SK-N-MC (cell line): Measurements from ENCODE around the gene ZNF586.
A peak's percentile ranks its signal among the peaks of the same experiment; 100 is the strongest.
"Not testable (repeated sequence)": the region's sequence is repeated elsewhere in the genome, so short reads cannot be mapped to it uniquely, and the experiment has no call there.

Experiments
- DNase-seq: peaks from one replicate; pipeline ENCODE4 v3.0.0-alpha.2; 2011; ENCODE audit warnings: low read depth, low spot score
- H3K27ac ChIP-seq: fragments of 200-600 bp; sonication (generic); 2 replicates; pipeline ENCODE4 v1.5.1; 2016; ENCODE audit warnings: mixed run types
- H3K36me3 ChIP-seq: fragments of 200-600 bp; sonication (generic); 2 replicates; pipeline ENCODE4 v1.6.1; 2017; ENCODE audit warnings: antibody characterized with exemption, low read length, mixed read lengths; ENCODE audit not compliant: insufficient read depth
- H3K4me3 ChIP-seq: fragments of 200-600 bp; sonication (generic); 2 replicates; pipeline ENCODE4 v1.5.1; 2016
- H3K9ac ChIP-seq: fragments of 200-600 bp; sonication (generic); 2 replicates; pipeline ENCODE4 v1.8.0; 2017; ENCODE audit warnings: mixed run types, mixed read lengths; ENCODE audit not compliant: insufficient read length
- H3K9me3 ChIP-seq: fragments of 200-600 bp; sonication (generic); 2 replicates; pipeline ENCODE4 v1.6.1; 2017; ENCODE audit warnings: low read depth, mild to moderate bottlenecking, antibody characterized with exemption, low read length, moderate library complexity, mixed read lengths
- EZH2 ChIP-seq: fragments of 200-600 bp; sonication (generic); IDR thresholded peaks from one replicate; pipeline ENCODE4 v1.6.1; 2017; ENCODE audit warnings: antibody characterized with exemption
- FOXP2 ChIP-seq: optimal IDR thresholded peaks from 2 replicates; pipeline ENCODE3; 2011; ENCODE audit warnings: mild to moderate bottlenecking, moderate library complexity; ENCODE audit not compliant: insufficient read depth; ENCODE audit errors: extremely low read length, control extremely low read depth
- POLR2AphosphoS5 ChIP-seq: IDR thresholded peaks from 2 replicates; pipeline ENCODE4 v1.6.1; 2012; ENCODE audit warnings: mild to moderate bottlenecking, low read depth, low read length, borderline replicate concordance

ZNF586 gene

GRCh38 chr19:57816652-57817051 lies 47.2 kb downstream of the ZNF586 start:
- Histone ChIP-seq H3K9ac (no peak overlapping the region), H3K36me3 (peaks cover 5% of the 10 kb centered on the region; the same call in 1 of the 2 replicates), H3K27ac (no peak overlapping the region), H3K9me3 (no peaks in the 10 kb centered on the region), H3K4me3 (no peak overlapping the region)
- DNase-seq: no peak
- TF ChIP-seq FOXP2 (no peak), POLR2AphosphoS5 (no peak), EZH2 (no peak)

DNA sequence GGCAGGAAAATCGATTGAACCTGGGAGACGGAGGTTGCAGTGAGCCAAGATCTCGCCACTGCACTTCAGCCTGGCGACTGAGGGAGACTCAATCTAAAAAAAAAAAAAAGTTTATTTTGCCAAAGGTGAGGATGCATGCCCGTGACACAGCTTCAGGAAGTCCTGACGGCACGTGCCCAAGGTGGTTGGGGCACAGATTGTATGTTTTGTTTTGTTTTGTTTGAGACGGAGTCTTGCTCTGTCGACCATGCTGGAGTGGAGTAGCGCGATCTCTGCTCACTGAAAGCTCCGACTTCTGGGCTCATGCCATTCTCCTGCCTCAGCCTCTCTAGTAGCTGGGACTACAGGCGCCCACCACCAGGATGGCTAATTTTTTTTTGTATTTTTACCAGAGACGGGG lies 48.5 kb downstream of the ZNF586 start:
- H3K4me3 ChIP-seq: no peak overlapping the region
- H3K27ac ChIP-seq: no peak overlapping the region
- H3K36me3 ChIP-seq: peaks cover 15% of the 10 kb centered on the region
- DNase-seq: no peak
- TF ChIP-seq FOXP2 (no peak), EZH2 (no peak), POLR2AphosphoS5 (no peak)
- H3K9ac ChIP-seq: no peak overlapping the region
- no peaks in the 10 kb centered on the region for H3K9me3 ChIP-seq

DNA sequence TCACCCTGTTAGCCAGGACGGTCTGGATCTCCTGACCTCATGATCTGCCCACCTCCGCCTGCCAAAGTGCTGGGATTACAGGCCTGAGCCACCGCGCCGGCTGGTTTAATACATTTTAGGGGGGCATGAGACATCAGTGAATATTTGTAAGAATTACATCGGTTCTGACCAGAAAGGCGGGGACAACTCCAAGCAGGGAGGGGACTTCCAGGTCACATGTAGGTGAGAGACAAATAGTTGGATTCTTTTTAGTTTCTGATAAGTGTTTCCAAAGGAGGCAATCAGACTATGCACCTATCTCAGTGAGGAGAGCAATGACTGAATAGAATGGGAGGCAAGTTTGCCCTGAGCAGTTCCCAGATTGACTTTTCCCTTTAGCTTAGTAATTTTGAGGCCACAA lies 48.9 kb downstream of the ZNF586 start:
- TF ChIP-seq POLR2AphosphoS5: no peak
- no peak for TF ChIP-seq FOXP2
- no peak for TF ChIP-seq EZH2
- Histone ChIP-seq H3K9me3 (no peaks in the 10 kb centered on the region), H3K4me3 (no peak overlapping the region), H3K36me3 (peaks cover 19% of the 10 kb centered on the region), H3K9ac (no peak overlapping the region), H3K27ac (no peak overlapping the region)
- DNase-seq: no peak

DNA sequence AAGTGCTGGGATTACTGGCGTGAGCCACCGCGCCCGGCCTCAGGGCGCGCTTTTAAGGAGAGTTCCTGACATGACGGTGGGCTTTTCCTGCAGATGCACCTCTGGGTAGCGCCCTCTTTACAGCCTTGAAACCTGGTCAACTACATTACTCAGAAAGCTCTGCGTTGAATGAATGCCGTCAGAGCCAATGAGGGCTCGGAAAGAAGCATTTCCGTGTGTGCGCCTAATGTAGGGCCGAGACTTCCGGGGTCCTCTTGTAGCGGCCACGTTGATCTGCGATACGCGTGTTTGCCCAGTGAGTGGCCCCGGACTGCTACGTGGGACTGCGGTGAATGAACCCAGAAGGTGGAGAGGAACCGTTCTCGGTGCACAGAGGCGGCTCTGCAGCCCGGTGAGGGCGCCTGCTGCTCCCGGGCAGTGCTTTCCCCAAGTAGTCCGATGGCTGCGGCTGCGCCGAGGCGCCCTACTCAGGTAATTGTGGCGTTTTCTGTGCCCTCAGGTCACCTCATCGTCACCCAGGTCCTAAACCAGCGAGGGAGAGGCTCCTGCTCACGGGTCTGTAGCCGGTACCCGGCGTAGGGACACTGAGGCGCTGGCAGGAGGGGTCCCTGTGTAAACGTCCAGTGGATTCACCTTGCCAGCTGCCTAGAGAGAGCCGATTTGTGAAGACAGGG lies 50.1 kb downstream of the ZNF586 start:
- TF ChIP-seq POLR2AphosphoS5 (peak; percentile 89), FOXP2 (no peak)
- Histone ChIP-seq H3K9me3 (no peaks in the 10 kb centered on the region), H3K9ac (peak overlapping the region; percentile 99), H3K4me3 (peak overlapping the region; percentile 97), H3K36me3 (peaks cover 31% of the 10 kb centered on the region), H3K27ac (peak overlapping the region; percentile 61; the same call in 1 of the 2 replicates)
- peak; percentile 59 for DNase-seq

DNA sequence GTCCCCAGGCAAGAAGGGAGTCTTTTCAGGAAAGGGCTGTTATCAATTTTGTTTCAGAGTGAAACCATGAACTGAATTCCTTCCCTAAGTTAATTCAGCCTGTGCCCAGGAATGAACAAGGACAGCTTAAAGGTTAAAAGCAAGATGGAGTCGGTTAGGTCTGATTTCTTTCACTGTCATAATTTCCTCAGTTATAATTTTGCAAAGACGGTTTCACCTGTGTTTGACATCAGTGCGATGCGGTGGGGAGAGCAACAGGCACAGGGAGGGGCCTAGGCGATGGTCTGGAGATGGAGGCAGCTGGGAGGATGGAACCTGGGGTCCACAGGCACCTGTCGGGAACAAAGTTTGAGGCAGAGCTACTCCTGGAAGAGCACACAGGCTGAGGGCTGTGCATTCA lies 51.1 kb downstream of the ZNF586 start:
- no peak for DNase-seq
- peak overlapping the region; percentile 97 for H3K4me3 ChIP-seq
- H3K9ac ChIP-seq: peak overlapping the region; percentile 99
- no peak overlapping the region for H3K27ac ChIP-seq
- TF ChIP-seq FOXP2 (no peak), POLR2AphosphoS5 (no peak), EZH2 (no peak)
- no peaks in the 10 kb centered on the region for H3K9me3 ChIP-seq
- H3K36me3 ChIP-seq: peaks cover 40% of the 10 kb centered on the region

DNA sequence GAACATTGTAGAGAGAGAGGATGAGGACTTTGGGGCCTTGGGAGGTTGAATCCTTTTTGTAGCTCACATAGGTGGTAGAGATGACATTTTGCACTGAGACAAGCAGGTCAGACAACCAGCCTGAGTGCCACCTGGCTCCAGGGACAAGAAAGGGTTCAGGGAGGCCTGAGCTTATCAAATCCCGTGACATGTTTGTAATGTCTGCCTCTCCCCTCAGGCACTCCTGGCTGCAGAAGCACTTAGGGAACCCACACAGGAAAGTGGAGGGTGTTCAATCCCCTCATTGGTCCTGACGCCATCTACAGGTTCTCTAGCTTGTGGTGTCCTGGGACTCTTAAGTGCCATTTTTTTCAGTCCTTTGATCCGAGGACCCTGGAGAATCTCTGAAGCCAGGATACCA lies 51.6 kb downstream of the ZNF586 start:
- DNase-seq, H3K9ac ChIP-seq, H3K9me3 ChIP-seq, H3K27ac ChIP-seq: not testable (repeated sequence)
- Histone ChIP-seq H3K36me3 (peaks cover 45% of the 10 kb centered on the region), H3K4me3 (peak overlapping the region; percentile 97)

GRCh38 chr19:57821501-57821900 lies 52.0 kb downstream of the ZNF586 start:
- H3K36me3 ChIP-seq: peaks cover 49% of the 10 kb centered on the region
- not testable (repeated sequence) for H3K9me3 ChIP-seq, H3K4me3 ChIP-seq, H3K9ac ChIP-seq, H3K27ac ChIP-seq, DNase-seq

GRCh38 chr19:57823155-57823554 lies 53.7 kb downstream of the ZNF586 start:
- DNase-seq, H3K9me3 ChIP-seq, H3K4me3 ChIP-seq, H3K27ac ChIP-seq, H3K9ac ChIP-seq: not testable (repeated sequence)
- peaks cover 56% of the 10 kb centered on the region for H3K36me3 ChIP-seq

- not testable (repeated sequence) for H3K4me3 ChIP-seq, DNase-seq, H3K27ac ChIP-seq, H3K9ac ChIP-seq, H3K9me3 ChIP-seq
- peaks cover 56% of the 10 kb centered on the region for H3K36me3 ChIP-seq
Observed at GRCh38 chr19:57823608-57824007, 54.1 kb downstream of the ZNF586 start.
